ENCODE data around the gene RPS6KA2. TPM values are rescaled to one million over a fixed set of nuclear protein-coding genes. Genes with fewer than 3 reads are reported as not detected.

Gene RPS6KA2
- total RNA-seq, 2 donors from 2014 or later = 7.8 to 13.6 TPM

- Histone ChIP-seq H3K36me3 (no peaks in the 10 kb centered on the region), H3K4me1 (no peaks in the 10 kb centered on the region), H3K27me3 (no peaks in the 10 kb centered on the region), H3K9ac (ENCODE audit: low read depth in 2 of 2, low read length in 2 of 2) (no peak overlapping the region), H3K4me3 (no peak overlapping the region), H3K27ac (no peak overlapping the region), H3K9me3 (no peaks in the 10 kb centered on the region)
- intact Hi-C loops (cut with DNase I) = no loop called here
- TF ChIP-seq CTCF (IDR thresholded peaks at IDR 0.05) = no peak
- DNase-seq = no peak
Observed at GRCh38 chr6:166500246-166500645, 126.8 kb downstream of the RPS6KA2 start.

- TF ChIP-seq CTCF (IDR thresholded peaks at IDR 0.05) = no peak
- Histone ChIP-seq H3K9ac (ENCODE audit: low read depth in 2 of 2, low read length in 2 of 2) (no peak overlapping the region), H3K27me3 (no peaks in the 10 kb centered on the region), H3K36me3 (no peaks in the 10 kb centered on the region), H3K4me3 (no peak overlapping the region), H3K9me3 (no peaks in the 10 kb centered on the region), H3K27ac (no peak overlapping the region), H3K4me1 (no peaks in the 10 kb centered on the region)
- intact Hi-C loops (cut with DNase I) = no loop called here
- DNase-seq = no peak
Observed at GRCh38 chr6:166499350-166500163, 127.5 kb downstream of the RPS6KA2 start.

- no peaks in the 10 kb centered on the region for H3K4me1 ChIP-seq
- H3K9me3 ChIP-seq = no peaks in the 10 kb centered on the region
- no peak for DNase-seq
- intact Hi-C loops (cut with DNase I) = no loop called here
- no peak overlapping the region for H3K4me3 ChIP-seq
- no peaks in the 10 kb centered on the region for H3K36me3 ChIP-seq
- TF ChIP-seq CTCF (IDR thresholded peaks at IDR 0.05) = no peak
- H3K27me3 ChIP-seq = no peaks in the 10 kb centered on the region
- no peak overlapping the region for H3K27ac ChIP-seq
- H3K9ac ChIP-seq (ENCODE audit: low read depth in 2 of 2, low read length in 2 of 2) = no peak overlapping the region
Observed at GRCh38 chr6:166498661-166499349, 128.2 kb downstream of the RPS6KA2 start.

- Histone ChIP-seq H3K4me3 (no peak overlapping the region), H3K4me1 (no peaks in the 10 kb centered on the region), H3K27me3 (no peaks in the 10 kb centered on the region), H3K27ac (no peak overlapping the region), H3K9ac (ENCODE audit: low read depth in 2 of 2, low read length in 2 of 2) (no peak overlapping the region), H3K36me3 (no peaks in the 10 kb centered on the region), H3K9me3 (no peaks in the 10 kb centered on the region)
- intact Hi-C loops (cut with DNase I) = no loop called here
- DNase-seq = no peak
- no peak for TF ChIP-seq CTCF (IDR thresholded peaks at IDR 0.05)
Observed at GRCh38 chr6:166498228-166498627, 128.8 kb downstream of the RPS6KA2 start.

GRCh38 chr6:166497087-166497899 lies 129.8 kb downstream of the RPS6KA2 start:
- H3K9me3 ChIP-seq = no peaks in the 10 kb centered on the region
- intact Hi-C loops (cut with DNase I) = no loop called here
- no peak overlapping the region for H3K4me3 ChIP-seq
- TF ChIP-seq CTCF (IDR thresholded peaks at IDR 0.05) = no peak
- no peak for DNase-seq
- H3K27me3 ChIP-seq = no peaks in the 10 kb centered on the region
- H3K36me3 ChIP-seq = no peaks in the 10 kb centered on the region
- no peak overlapping the region for H3K27ac ChIP-seq
- no peak overlapping the region for H3K9ac ChIP-seq (ENCODE audit: low read depth in 2 of 2, low read length in 2 of 2)
- no peaks in the 10 kb centered on the region for H3K4me1 ChIP-seq

Measured in colonic mucosa (tissue), 4 donors.